OCI-LY7 (cell line): ENCODE data around the gene KRTAP5-3. TPM values are rescaled to one million over a fixed set of nuclear protein-coding genes. Genes with fewer than 3 reads are reported as not detected.

ENCODE experiments used
- BruUV-seq: library from RNA; stranded (reverse); fragments of 400-500 nt; replicated peaks from 2 replicates; lab custom pipeline; 2021; lab: Mats Ljungman, UMichigan
- CTCF ChIA-PET: fragments of 300-600 bp; sonication (Branson Sonifier 250); formaldehyde crosslinking; loops from one replicate; lab custom pipeline; 2022; ENCODE audit warnings: antibody characterized with exemption; ENCODE audit not compliant: unreplicated experiment; lab: Charles Lee
- POLR2A ChIA-PET: fragments of 300-600 bp; sonication (Branson Sonifier 250); formaldehyde crosslinking; loops from one replicate; lab custom pipeline; 2022; ENCODE audit warnings: antibody characterized with exemption; lab: Charles Lee
- DNase-seq: peaks from one replicate; pipeline ENCODE4 v3.0.0-alpha.2; 2015; ENCODE audit warnings: low spot score
- H2AFZ ChIP-seq: fragments of 200-600 bp; sonication (generic), shearing (Covaris generic); 2 replicates; pipeline ENCODE4 v1.6.1; 2014; ENCODE audit warnings: mild to moderate bottlenecking, antibody characterized with exemption, low read length, moderate library complexity
- H3K27ac ChIP-seq: fragments of 200-600 bp; sonication (generic); 2 replicates; pipeline ENCODE4 v1.5.1; 2014; ENCODE audit warnings: mixed run types, low read depth, mild to moderate bottlenecking, moderate library complexity, low read length, inconsistent platforms; ENCODE audit not compliant: poor library complexity, severe bottlenecking
- H3K36me3 ChIP-seq: fragments of 200-600 bp; sonication (generic); 2 replicates; pipeline ENCODE4 v1.6.1; 2014; ENCODE audit warnings: mild to moderate bottlenecking, antibody characterized with exemption, low read length, moderate library complexity, mixed read lengths; ENCODE audit not compliant: insufficient read depth
- H3K4me1 ChIP-seq: fragments of 200-600 bp; sonication (generic); 2 replicates; pipeline ENCODE4 v1.5.1; 2014; ENCODE audit warnings: mild to moderate bottlenecking, low read length; ENCODE audit not compliant: insufficient read depth, poor library complexity, severe bottlenecking
- H3K4me2 ChIP-seq: fragments of 200-600 bp; sonication (generic); 2 replicates; pipeline ENCODE4 v1.6.1; 2014; ENCODE audit warnings: mild to moderate bottlenecking, low read length
- H3K4me3 ChIP-seq: fragments of 200-600 bp; sonication (generic); 2 replicates; pipeline ENCODE4 v1.5.1; 2014; ENCODE audit warnings: mild to moderate bottlenecking, low read depth, low read length; ENCODE audit not compliant: poor library complexity, severe bottlenecking
- H3K79me2 ChIP-seq: fragments of 200-600 bp; sonication (generic); 2 replicates; pipeline ENCODE4 v1.6.1; 2016; ENCODE audit warnings: low read depth, mild to moderate bottlenecking, low read length, moderate library complexity, mixed read lengths; ENCODE audit not compliant: insufficient read depth
- H3K9me2 ChIP-seq: fragments of 200-600 bp; sonication (generic); 2 replicates; pipeline ENCODE4 v1.6.1; 2016; ENCODE audit warnings: mild to moderate bottlenecking, low read length, mixed read lengths; ENCODE audit not compliant: insufficient read depth
- H3K9me3 ChIP-seq: fragments of 200-600 bp; sonication (generic); 2 replicates; pipeline ENCODE4 v1.6.1; 2014; ENCODE audit warnings: mild to moderate bottlenecking, mixed run types, low read length, mixed read lengths
- H4K20me1 ChIP-seq: fragments of 200-600 bp; sonication (generic); 2 replicates; pipeline ENCODE4 v1.6.1; 2014; ENCODE audit warnings: mild to moderate bottlenecking, antibody characterized with exemption, low read length, moderate library complexity, mixed read lengths; ENCODE audit not compliant: insufficient read depth
- EZH2phosphoT487 ChIP-seq: fragments of 200-600 bp; sonication (generic); IDR thresholded peaks from 2 replicates; pipeline ENCODE4 v1.6.1; 2018; ENCODE audit warnings: low read depth, borderline replicate concordance, mild to moderate bottlenecking, mixed run types, antibody characterized with exemption, low read length, moderate library complexity, mixed read lengths
- intact Hi-C: fragments of 100-400 bp; cut with micrococcal nuclease; formaldehyde crosslinking; loops from one replicate; pipeline ENCODE4 v1.10.0; 2022; ENCODE audit not compliant: unreplicated experiment
- total RNA-seq, 2 experiments: library from RNA; depleted of rRNA in 1 of 2; stranded (reverse); fragments of >200 nt in 1 of 2; shearing (Covaris generic) in 1 of 2; gene quantifications; 2 replicates each; pipeline ENCODE4 v1.2.3, GENCODE V29; 2014 to 2022
- TF ChIP-seq, protein P1 (sequence below): fragments of 200-600 bp; sonication (generic); conservative IDR thresholded peaks from 2 replicates; pipeline ENCODE4 v1.5.1; 2014; ENCODE audit warnings: mild to moderate bottlenecking, antibody characterized with exemption, low read length, moderate library complexity, mixed read lengths

The KRTAP5-3 gene
- total RNA-seq, 2 experiments from 2014 or later, result not detected

DNA sequence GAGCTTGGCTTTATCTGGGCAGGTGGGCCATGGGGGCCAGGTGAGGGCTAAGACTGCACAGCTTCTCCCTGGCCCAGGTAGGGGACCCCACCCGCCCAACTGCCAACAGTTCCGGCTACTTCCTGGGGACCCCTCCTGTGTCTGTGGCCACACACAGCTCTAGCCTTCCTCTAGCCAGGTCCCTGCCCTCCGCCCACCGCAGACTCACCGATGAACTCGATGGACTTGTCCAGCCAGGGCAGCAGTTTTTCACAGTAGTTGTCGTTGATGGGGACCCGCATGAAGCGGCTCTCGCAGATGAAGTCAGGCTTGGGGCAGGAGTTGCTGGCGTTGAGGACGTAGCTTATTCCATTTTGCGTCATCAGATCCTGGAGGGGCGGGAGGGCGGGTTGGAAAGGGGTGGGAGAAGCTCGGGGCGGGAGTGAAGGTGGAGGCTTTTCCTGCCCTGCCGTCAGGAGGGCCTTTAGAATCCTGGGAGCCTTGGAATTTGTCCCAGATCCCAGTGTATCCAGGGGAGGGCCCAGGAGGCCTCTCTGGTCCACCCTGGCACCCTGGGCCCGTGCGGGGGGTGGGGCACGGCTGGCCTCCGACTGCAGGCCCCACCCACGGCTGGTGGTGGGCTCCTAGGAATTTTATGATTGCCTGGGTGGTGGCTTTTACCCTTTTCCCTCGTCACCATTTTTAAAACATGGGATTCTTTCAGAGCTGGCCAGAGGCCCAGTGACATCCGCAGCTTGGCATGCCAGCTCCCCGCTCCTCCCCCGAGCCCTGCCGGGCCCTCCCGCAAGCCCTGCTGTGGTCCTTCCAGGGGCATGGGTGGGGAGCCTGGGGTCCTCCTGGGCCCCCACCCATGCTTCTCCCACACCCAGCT, 50.1 kb downstream of the KRTAP5-3 start:
- BruUV-seq, result no TSS peak
- Histone ChIP-seq H3K9me3 (no peaks in the 10 kb centered on the region), H2AFZ (no peak overlapping the region), H3K4me1 (no peaks in the 10 kb centered on the region), H3K4me3 (no peak overlapping the region), H3K27ac (no peak overlapping the region), H4K20me1 (no peaks in the 10 kb centered on the region), H3K9me2 (no peaks in the 10 kb centered on the region), H3K4me2 (no peak overlapping the region), H3K36me3 (no peaks in the 10 kb centered on the region), H3K79me2 (no peaks in the 10 kb centered on the region)
- CTCF ChIA-PET, result no interaction called here
- POLR2A ChIA-PET, result interaction anchor here (0.6 kb wide), 2 partner anchors 20 to 37 kb away, joined by 4 read pairs; no protein-coding TSS in a partner anchor
- TF ChIP-seq, protein P1, sequence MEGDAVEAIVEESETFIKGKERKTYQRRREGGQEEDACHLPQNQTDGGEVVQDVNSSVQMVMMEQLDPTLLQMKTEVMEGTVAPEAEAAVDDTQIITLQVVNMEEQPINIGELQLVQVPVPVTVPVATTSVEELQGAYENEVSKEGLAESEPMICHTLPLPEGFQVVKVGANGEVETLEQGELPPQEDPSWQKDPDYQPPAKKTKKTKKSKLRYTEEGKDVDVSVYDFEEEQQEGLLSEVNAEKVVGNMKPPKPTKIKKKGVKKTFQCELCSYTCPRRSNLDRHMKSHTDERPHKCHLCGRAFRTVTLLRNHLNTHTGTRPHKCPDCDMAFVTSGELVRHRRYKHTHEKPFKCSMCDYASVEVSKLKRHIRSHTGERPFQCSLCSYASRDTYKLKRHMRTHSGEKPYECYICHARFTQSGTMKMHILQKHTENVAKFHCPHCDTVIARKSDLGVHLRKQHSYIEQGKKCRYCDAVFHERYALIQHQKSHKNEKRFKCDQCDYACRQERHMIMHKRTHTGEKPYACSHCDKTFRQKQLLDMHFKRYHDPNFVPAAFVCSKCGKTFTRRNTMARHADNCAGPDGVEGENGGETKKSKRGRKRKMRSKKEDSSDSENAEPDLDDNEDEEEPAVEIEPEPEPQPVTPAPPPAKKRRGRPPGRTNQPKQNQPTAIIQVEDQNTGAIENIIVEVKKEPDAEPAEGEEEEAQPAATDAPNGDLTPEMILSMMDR, result no peak
- no peak for TF ChIP-seq EZH2phosphoT487
- DNase-seq, result no peak
- intact Hi-C loops, result no loop called here

Other genes with a start within 250 kb of the KRTAP5-3 start
- not detected in 2 replicates for gene BRSK2, start 218.5 kb downstream of the KRTAP5-3 start, total RNA-seq (2014; rRNA removed; shearing (Covaris generic))
- not detected in 2 replicates for gene BRSK2, start 218.5 kb downstream of the KRTAP5-3 start, total RNA-seq (2022)
- gene MOB2, start 121.7 kb downstream of the KRTAP5-3 start, total RNA-seq (2014; rRNA removed; shearing (Covaris generic)), result 26.4 and 27.5 TPM in 2 replicates
- gene MOB2, start 121.7 kb downstream of the KRTAP5-3 start, total RNA-seq (2022), result 22.4 and 22.6 TPM in 2 replicates
- not detected in 2 replicates for gene DUSP8, start 36.2 kb downstream of the KRTAP5-3 start, total RNA-seq (2014; rRNA removed; shearing (Covaris generic))
- not detected in 2 replicates for gene DUSP8, start 36.2 kb downstream of the KRTAP5-3 start, total RNA-seq (2022)
- gene KRTAP5-1, start 23.2 kb downstream of the KRTAP5-3 start, total RNA-seq (2014; rRNA removed; shearing (Covaris generic)), result not detected in 2 replicates
- gene KRTAP5-1, start 23.2 kb downstream of the KRTAP5-3 start, total RNA-seq (2022), result not detected in 2 replicates
- gene KRTAP5-2, start 10.2 kb downstream of the KRTAP5-3 start, total RNA-seq (2014; rRNA removed; shearing (Covaris generic)), result not detected in 2 replicates
- gene KRTAP5-2, start 10.2 kb downstream of the KRTAP5-3 start, total RNA-seq (2022), result not detected in 2 replicates
- gene KRTAP5-4, start 13.7 kb upstream of the KRTAP5-3 start, total RNA-seq (2014; rRNA removed; shearing (Covaris generic)), result not detected in 2 replicates
- gene KRTAP5-4, start 13.7 kb upstream of the KRTAP5-3 start, total RNA-seq (2022), result not detected in 2 replicates
- not detected in 2 replicates for gene KRTAP5-5, start 21.3 kb upstream of the KRTAP5-3 start, total RNA-seq (2014; rRNA removed; shearing (Covaris generic))
- not detected in 2 replicates for gene KRTAP5-5, start 21.3 kb upstream of the KRTAP5-3 start, total RNA-seq (2022)
- not detected in 2 replicates for gene KRTAP5-6, start 88.7 kb upstream of the KRTAP5-3 start, total RNA-seq (2014; rRNA removed; shearing (Covaris generic))
- gene KRTAP5-6, start 88.7 kb upstream of the KRTAP5-3 start, total RNA-seq (2022), result not detected in 2 replicates
- gene IFITM10, start 142.1 kb upstream of the KRTAP5-3 start, total RNA-seq (2014; rRNA removed; shearing (Covaris generic)), result 0.05 and 0.38 TPM in 2 replicates
- 0.30 and 1.2 TPM in 2 replicates for gene IFITM10, start 142.1 kb upstream of the KRTAP5-3 start, total RNA-seq (2022)
- 27.7 and 31.7 TPM in 2 replicates for gene CTSD, start 155.5 kb upstream of the KRTAP5-3 start, total RNA-seq (2014; rRNA removed; shearing (Covaris generic))
- 35.5 and 44.1 TPM in 2 replicates for gene CTSD, start 155.5 kb upstream of the KRTAP5-3 start, total RNA-seq (2022)
- gene SYT8, start 226.5 kb upstream of the KRTAP5-3 start, total RNA-seq (2014; rRNA removed; shearing (Covaris generic)), result not detected in 2 replicates
- gene SYT8, start 226.5 kb upstream of the KRTAP5-3 start, total RNA-seq (2022), result not detected in 2 replicates
- gene TNNI2, start 230.5 kb upstream of the KRTAP5-3 start, total RNA-seq (2014; rRNA removed; shearing (Covaris generic)), result 2.5 and 7.3 TPM in 2 replicates
- 8.7 and 14.3 TPM in 2 replicates for gene TNNI2, start 230.5 kb upstream of the KRTAP5-3 start, total RNA-seq (2022)
- 195 and 232 TPM in 2 replicates for gene LSP1, start 244.6 kb upstream of the KRTAP5-3 start, total RNA-seq (2014; rRNA removed; shearing (Covaris generic))
- gene LSP1, start 244.6 kb upstream of the KRTAP5-3 start, total RNA-seq (2022), result 225 and 303 TPM in 2 replicates